ENCODE measurements around the gene POC1B.

POC1B gene

DNA sequence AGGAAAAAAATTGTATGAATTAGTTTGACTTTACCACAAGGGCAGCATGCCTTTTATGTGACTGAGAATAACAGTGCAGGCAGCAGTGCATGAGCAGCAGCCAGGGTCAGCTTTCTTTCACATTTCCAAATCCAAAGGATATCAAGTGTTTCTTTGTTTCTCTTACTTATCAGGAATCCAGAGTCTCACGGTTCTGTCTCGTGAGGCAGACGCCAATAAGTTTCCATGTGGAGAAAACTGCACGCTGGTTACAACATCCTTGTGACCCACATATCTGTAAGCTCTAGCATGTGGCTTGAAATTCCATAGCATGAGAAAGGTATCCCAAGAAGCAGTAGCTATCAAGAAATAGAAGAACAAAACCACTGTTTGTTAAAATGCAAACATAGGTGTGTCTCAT, 28.8 kb downstream of the POC1B start:
- no peak for DNase-seq (ENCODE audit: low read depth, low spot score)

- DNase-seq (ENCODE audit: low read depth, low spot score), result no peak
Measured at GRCh38 chr12:89494411-89495231, 31.2 kb downstream of the POC1B start.

DNA sequence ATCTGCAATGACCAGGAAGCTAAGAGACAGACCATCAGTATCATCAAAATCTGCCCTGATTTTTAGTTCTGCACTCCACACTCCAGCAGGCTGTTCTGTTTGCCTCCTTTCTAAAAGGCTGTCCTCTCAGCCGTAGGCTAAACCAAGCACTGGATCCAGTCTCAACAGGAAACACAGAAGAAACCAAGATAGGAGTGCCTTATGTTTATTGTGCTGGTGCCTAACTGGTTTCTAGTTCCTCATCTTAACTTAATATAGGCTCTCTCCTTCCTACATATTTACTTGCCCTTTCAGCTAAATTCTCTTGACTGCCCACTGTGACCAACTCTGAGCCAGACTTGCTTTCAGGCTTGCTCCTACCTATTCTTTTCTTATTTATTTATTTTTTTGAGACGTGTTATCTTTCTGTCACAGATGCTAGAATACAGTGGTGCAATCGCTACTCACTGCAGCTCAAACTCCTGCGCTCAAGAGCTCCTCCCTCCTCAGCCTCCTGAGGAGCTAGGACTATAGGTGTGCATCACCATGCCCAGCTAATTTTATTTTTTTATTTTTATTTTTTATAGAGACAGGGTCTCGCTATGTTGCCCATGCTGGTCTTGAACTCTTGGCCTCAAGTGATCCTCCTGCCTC, 32.1 kb downstream of the POC1B start:
- no peak for DNase-seq (ENCODE audit: low read depth, low spot score)

DNA sequence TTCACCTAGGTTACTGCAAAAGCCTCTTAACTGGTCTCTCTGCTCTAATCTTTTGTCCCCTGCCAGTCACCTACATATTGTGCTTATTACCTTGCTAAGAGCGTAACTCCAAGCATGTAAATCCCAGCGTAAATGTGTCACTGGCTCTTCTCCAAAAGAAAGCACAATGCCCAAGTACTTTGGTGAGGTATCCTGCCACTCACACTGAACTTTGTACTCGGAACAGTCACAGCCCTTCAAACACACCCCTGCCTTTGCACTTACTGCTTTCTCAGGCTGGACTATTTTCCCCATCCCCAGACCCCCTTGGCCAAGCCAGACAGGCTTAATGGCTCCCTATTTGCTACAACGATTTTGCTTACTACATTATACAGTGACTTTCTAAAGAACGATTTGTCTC, 33.0 kb downstream of the POC1B start:
- DNase-seq (ENCODE audit: low read depth, low spot score), result no peak

DNA sequence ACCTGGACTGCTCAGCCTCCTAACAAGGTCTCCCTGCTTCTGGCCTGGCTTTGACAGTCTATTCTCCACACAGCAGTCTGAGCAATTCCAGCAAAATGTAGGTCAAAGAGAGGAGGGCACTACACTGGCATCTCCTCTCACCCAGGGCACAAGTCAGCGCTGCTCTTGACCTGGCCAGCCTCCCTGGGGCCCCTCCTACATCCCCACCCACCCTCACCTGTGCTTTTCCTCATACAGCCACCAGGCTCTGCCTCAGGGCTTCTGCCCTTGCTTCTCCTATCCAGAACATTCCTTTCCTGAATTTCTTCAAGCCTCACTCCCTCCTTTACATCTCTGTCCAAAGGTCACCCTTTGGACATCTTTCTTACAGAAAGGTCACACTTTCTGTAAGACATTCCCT, 34.9 kb downstream of the POC1B start:
- DNase-seq (ENCODE audit: low read depth, low spot score), result no peak

DNA sequence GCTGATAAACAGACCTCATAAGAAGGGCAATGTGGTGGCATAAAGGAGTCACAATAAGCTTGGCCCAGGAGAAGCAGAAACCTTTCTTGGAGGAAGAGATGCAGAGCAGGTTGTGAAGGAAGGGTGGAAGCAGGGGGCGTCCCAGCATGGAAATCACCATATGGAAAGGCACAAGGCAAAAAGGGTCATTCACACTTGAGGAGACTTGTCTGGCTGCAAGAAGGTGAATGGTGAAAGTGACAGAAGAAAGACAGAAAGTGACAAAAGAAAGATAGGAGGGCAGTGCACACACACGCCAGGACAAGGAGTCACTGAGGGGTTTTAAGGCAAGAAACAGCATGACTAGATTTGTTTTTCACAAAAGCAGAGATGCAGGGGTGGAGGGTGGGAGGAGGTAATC, 39.6 kb downstream of the POC1B start:
- no peak for DNase-seq (ENCODE audit: low read depth, low spot score)

DNA sequence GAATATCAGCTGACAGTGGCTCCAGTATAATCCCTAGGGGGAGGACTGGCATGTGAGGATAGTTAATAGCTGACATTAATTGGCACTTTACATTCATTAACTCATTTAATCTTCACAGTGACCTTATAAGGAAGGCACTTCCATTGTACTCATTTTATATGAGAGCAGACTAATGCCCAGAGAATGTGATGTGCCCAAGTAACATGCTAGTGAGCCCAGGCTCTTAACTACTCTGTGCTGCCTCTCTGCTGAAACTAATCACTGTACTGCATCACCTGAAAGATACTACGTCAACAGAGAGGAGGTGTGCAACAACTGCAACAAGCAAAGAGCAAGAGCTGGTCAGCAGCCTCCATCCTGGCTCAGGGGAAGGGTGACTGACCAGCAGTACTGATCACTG, 41.4 kb downstream of the POC1B start:
- peak; percentile 26 for DNase-seq (ENCODE audit: low read depth, low spot score)

DNA sequence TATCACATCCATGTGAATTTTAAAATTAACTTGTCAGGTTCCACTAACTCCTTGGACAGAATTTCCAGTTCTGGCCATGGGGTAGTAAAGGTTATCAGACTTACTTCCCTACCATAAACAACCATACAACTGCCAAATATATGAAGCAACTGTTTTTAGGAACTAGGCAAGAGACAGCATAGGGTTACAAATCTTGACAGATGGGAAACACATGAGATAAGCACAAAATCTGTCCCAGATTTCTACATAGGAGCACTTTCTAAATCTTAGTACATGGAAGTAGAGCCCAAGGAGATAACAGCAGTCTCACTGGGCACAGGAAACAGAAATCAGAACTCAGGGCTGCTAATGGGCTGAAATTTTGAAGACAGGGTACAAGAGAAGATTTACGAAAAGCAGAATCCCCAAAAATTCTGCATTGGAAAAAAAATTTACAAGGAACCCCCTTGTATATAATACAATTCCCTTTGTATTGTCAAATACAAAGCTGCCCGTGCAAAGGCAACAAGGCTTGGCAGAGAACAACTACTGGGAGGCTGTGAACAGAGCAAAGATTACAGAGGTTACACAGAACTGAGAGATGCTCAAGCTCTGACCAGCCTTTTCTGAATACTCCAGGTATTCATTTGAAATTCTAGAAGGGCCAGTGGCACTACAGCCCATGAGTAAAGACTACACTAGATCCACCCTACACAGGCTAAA, 44.5 kb downstream of the POC1B start:
- DNase-seq (ENCODE audit: low read depth, low spot score), result no peak

DNA sequence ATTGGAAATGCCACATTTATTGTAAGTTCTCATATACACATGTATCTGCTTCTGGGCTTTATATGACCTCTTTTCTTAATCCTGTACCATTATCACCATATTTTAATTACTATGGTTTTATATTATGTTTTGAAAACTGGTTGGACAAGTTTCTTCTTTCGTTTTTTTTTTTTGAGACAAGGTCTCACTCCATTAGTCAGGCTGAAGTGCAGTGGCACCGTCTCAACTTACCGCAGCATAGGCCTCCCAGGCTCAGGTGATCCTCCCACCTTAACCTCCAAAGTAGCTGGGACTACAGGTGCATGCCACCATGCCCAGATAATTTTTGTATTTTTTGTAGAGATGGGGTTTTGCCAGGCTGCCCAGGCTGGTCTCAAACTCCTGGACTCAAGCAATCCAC, 45.9 kb downstream of the POC1B start:
- DNase-seq (ENCODE audit: low read depth, low spot score), result no peak

GRCh38 chr12:89477633-89478279, 48.1 kb downstream of the POC1B start:
- DNase-seq (ENCODE audit: low read depth, low spot score), result no peak

DNA sequence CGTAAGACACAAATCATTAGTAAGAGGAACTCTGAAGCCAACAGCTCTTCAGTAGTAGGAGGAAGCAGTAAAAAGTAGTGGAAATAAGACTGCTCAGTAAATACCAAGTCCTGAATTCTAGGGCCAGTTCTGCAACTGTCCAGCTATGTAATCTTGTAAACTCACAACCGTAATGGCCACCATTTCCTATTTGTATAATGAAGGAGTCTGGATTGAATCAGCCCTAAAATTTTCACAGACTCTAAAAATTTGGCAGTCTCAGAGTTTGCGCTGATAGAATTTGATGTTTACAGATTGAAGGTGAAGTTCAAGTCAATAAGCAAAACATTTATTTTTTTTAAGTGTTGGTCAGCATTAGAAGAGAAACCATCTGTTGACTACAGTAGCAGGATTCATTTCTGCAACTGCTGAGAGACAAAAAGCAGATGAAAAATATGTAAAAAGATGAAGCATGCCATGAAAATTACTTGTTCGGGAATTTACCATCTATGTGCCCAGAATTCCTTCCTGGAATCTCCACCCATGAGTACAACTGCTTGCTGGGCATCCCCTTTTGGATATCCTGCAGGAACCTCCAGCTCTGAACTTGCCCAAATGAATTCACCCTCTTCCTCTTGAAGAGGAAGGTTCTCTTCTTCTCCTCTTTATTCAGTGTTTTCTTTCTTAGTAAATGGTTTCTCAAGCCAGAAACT, 48.8 kb downstream of the POC1B start:
- DNase-seq (ENCODE audit: low read depth, low spot score), result no peak

DNA sequence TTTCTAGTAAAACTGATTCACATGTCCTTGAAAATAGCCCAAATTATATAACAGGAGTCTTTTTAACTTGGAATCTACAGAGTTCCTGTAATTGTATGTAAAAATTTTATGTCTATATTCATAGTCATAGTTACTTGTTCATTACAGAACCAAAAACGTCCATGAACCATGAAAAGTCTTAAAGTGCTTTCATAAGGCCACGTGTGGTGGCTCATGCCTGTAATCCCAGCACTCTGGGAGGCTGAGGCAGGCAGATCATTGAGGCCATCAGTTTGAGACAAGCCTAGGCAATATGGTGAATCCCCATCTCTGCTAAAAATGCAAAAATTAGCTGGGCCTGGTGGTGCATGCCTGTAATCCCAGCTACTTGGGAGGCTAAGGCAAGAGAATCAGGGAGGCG, 49.6 kb downstream of the POC1B start:
- DNase-seq (ENCODE audit: low read depth, low spot score), result no peak

DNA sequence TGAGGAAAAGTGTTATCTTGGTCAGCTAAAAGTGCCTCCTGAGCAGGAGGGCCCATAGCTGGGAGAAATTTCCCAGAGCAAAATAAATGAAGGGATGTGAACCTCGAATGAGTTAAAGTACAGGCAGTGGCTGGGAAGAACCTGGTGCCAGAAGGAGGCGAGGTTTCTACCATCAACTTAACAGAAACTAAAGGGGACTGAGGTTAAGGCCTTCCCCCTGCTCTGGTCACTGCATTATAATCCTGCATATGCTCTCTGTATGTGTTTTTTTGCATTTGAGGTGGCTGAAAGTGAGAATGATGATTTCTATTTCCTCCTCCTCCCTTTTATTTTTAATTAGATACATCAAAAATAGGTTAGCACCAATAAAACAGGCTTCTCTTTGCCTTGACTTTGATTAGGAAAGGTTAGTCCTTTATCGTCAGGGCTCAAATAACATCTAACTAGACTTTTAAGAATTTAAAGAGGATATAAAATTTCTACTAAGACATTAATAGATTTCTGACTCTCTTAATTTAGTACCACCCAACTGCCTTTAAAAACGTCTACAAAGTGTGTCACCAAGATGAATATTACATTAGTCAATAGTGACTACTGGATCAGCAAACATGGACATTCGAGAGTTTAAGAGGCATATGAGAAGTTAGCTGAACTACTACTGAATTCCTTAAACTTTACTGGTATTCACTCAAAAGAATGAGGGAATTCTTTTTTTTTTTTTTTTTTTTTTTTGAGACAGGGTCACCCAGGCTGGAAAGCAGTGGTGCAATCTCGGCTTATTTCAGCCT, 50.5 kb downstream of the POC1B start:
- no peak for DNase-seq (ENCODE audit: low read depth, low spot score)

GRCh38 chr12:89474615-89475014, 51.2 kb downstream of the POC1B start:
- DNase-seq (ENCODE audit: low read depth, low spot score), result no peak

DNA sequence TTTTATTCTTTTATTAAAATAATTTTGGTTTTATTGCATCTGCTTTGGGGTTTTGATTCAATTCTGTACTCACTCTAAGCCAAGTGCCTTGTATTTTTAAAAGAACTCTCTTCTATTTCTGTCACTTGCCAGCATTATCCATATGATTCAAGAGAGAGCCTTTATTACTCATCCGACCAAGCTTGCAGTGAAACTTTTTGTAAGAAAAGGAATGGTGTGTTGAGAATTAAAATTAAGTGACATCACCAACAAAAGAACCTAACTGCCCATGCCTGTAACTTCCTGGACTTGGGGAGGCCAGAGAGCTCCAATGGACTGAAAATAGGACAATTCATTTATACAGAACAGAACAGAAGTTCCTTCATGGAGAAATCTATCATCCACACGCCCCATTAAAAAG, 53.3 kb downstream of the POC1B start:
- peak; percentile 52 for DNase-seq (ENCODE audit: low read depth, low spot score)

GRCh38 chr12:89470741-89471509, 54.9 kb downstream of the POC1B start:
- DNase-seq (ENCODE audit: low read depth, low spot score), result peak; percentile 58

GRCh38 chr12:89469361-89469760, 56.5 kb downstream of the POC1B start:
- peak; percentile 70 for DNase-seq (ENCODE audit: low read depth, low spot score)

DNA sequence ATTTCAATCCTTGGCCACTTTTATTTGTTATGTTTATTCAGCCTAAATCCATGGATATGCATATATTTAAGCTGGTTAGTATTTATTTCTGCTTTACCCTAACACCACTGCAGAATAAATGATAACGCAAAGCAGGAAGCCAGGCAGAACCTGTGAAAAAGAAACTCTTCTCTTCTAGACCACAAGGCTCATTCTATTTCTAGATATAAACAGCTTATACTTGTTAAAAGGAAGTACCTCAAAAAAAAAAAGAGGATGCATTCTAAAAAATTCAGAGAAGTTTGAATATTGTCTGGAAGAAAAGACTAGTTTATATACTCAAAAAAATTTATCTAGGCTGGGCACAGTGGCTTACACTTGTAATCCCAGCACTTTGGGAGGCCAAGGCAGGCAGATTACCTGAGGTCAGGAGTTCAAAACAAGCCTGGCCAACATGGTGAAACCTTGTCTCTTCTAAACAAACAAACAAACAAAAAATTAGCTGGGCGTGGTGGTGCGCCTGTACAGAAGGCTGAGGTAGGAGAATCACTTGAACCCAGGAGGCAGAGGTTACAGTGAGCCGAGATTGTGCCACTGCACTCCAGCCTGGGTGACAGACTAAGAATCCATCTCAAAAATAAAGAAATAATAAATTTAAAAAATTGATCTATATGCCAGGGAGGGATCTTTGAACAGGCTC, 57.1 kb downstream of the POC1B start:
- no peak for DNase-seq (ENCODE audit: low read depth, low spot score)

DNA sequence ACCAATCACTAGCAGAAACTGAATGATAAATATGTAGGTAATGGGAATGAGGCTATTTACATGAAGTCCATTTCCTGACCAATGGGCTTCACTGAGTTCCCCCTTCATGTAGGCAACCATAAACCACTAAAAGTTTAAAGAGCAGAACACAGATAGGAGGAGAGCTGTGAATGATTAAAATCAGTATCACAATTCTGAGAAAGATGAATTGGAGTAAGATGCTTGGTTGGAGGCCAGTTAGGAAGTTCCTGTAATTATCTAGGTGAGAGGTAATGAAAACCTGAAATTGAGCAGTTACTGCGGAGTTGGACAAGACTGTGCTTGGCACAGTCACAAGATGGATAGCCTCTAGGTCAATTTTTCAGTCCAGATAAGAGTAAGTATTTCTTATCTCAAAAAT, 57.8 kb downstream of the POC1B start:
- no peak for DNase-seq (ENCODE audit: low read depth, low spot score)

Data from astrocyte of the hippocampus (primary cell).